Mesendoderm (in vitro differentiated cells): ENCODE measurements around the gene LMLN. TPM values are rescaled to one million over a fixed set of nuclear protein-coding genes. Genes with fewer than 3 reads are reported as not detected.

Experiments used
- DNase-seq: peaks from one replicate; pipeline ENCODE4 v3.0.0; 2013
- H2AK5ac ChIP-seq: 2 replicates; pipeline ENCODE4 v1.6.1; 2013; ENCODE audit warnings: low read length, inconsistent platforms
- H2BK120ac ChIP-seq: 2 replicates; pipeline ENCODE4 v1.6.1; 2013; ENCODE audit warnings: low read depth, mild to moderate bottlenecking, low read length, moderate library complexity, mixed read lengths
- H2BK15ac ChIP-seq: replicated peaks from 2 replicates; pipeline ENCODE4 v1.6.1; 2013; ENCODE audit warnings: low read depth, mild to moderate bottlenecking, moderate library complexity
- H2BK5ac ChIP-seq: 2 replicates; pipeline ENCODE4 v1.6.1; 2013; ENCODE audit warnings: low read length, inconsistent platforms
- H3K18ac ChIP-seq: 2 replicates; pipeline ENCODE4 v1.6.1; 2013; ENCODE audit warnings: mild to moderate bottlenecking, low read length, mixed read lengths
- H3K23ac ChIP-seq: one replicate; pipeline ENCODE4 v1.6.1; 2013; ENCODE audit warnings: low read length
- H3K27ac ChIP-seq: 2 replicates; pipeline ENCODE4 v1.5.1; 2013; ENCODE audit warnings: low read depth, mild to moderate bottlenecking, inconsistent platforms, low read length, moderate library complexity
- H3K27me3 ChIP-seq: 2 replicates; pipeline ENCODE4 v1.6.1; 2013; ENCODE audit warnings: low read length, control low read depth, mild to moderate bottlenecking, inconsistent platforms; ENCODE audit not compliant: insufficient read depth, poor library complexity
- H3K36me3 ChIP-seq: 2 replicates; pipeline ENCODE4 v1.6.1; 2013; ENCODE audit warnings: low read length, inconsistent platforms; ENCODE audit not compliant: control insufficient read depth, insufficient read depth
- H3K4ac ChIP-seq: one replicate; pipeline ENCODE4 v1.6.1; 2013; ENCODE audit warnings: low read depth, mild to moderate bottlenecking, low read length, moderate library complexity
- H3K4me1 ChIP-seq: 2 replicates; pipeline ENCODE4 v1.6.1; 2013; ENCODE audit warnings: low read depth, low read length, inconsistent platforms; ENCODE audit not compliant: control insufficient read depth
- H3K4me2 ChIP-seq: 2 replicates; pipeline ENCODE4 v1.6.1; 2013; ENCODE audit warnings: low read length
- H3K4me3 ChIP-seq: 2 replicates; pipeline ENCODE4 v1.5.1; 2013; ENCODE audit warnings: mild to moderate bottlenecking, low read length
- H3K56ac ChIP-seq: one replicate; pipeline ENCODE4 v1.6.1; 2013; ENCODE audit warnings: low read length
- H3K79me1 ChIP-seq: 2 replicates; pipeline ENCODE4 v1.6.1; 2013; ENCODE audit warnings: low read length, inconsistent platforms
- H3K79me2 ChIP-seq: 2 replicates; pipeline ENCODE4 v1.6.1; 2013; ENCODE audit warnings: mild to moderate bottlenecking, low read length; ENCODE audit not compliant: control insufficient read depth, insufficient read depth
- H3K9ac ChIP-seq: 2 replicates; pipeline ENCODE4 v1.6.1; 2013; ENCODE audit warnings: low read length, inconsistent platforms
- H4K5ac ChIP-seq: one replicate; pipeline ENCODE4 v1.6.1; 2013; ENCODE audit warnings: low read length
- H4K8ac ChIP-seq: one replicate; pipeline ENCODE4 v1.6.1; 2013; ENCODE audit warnings: low read depth, mild to moderate bottlenecking, control low read depth, low read length, moderate library complexity
- WGBS: extraction: QIAGEN DNeasy Blood & Tissue Kit; methylation state at CpG from one replicate; pipeline ENCODE4 v1.1.7; 2013; ENCODE audit warnings: low lambda C conversion rate, missing lambda C conversion rate; ENCODE audit not compliant: insufficient coverage; ENCODE audit errors: extremely low coverage; 5-methylcytosine and 5-hydroxymethylcytosine counted together
- small RNA-seq: library from polyadenylated mRNA; stranded (forward); fragments of <200 nt; extraction: miRNeasy Mini kit (QIAGEN cat#:217004); gene quantifications from one replicate; pipeline ENCODE3, GENCODE V24; 2013; ENCODE audit not compliant: insufficient read depth

The LMLN gene

GRCh38 chr3:198090795-198091332, 130.8 kb downstream of the LMLN start:
- H4K5ac ChIP-seq = no peak overlapping the region
- H3K36me3 ChIP-seq = no peaks in the 10 kb centered on the region
- H3K18ac ChIP-seq = no peak overlapping the region
- H3K56ac ChIP-seq = no peak overlapping the region
- no peaks in the 10 kb centered on the region for H3K4me1 ChIP-seq
- H3K4me2 ChIP-seq = no peak overlapping the region
- H2BK5ac ChIP-seq = no peak overlapping the region
- H4K8ac ChIP-seq = no peak overlapping the region
- no peak overlapping the region for H2AK5ac ChIP-seq
- no peak for DNase-seq
- peaks cover under 1% of the 10 kb centered on the region for H3K27me3 ChIP-seq
- no peak overlapping the region for H2BK120ac ChIP-seq
- no peak overlapping the region for H3K4me3 ChIP-seq
- H3K4ac ChIP-seq = no peak overlapping the region
- H3K79me1 ChIP-seq = no peaks in the 10 kb centered on the region
- H3K27ac ChIP-seq = no peak overlapping the region
- no peak overlapping the region for H3K23ac ChIP-seq
- no peak overlapping the region for H3K9ac ChIP-seq
- no peaks in the 10 kb centered on the region for H3K79me2 ChIP-seq
- no peak overlapping the region for H2BK15ac ChIP-seq

GRCh38 chr3:198092276-198092675, 132.3 kb downstream of the LMLN start:
- H3K4me3 ChIP-seq = no peak overlapping the region
- DNase-seq = no peak
- H3K27me3 ChIP-seq = no peaks in the 10 kb centered on the region
- WGBS = no CpG with 5 or more reads among the region's 3 CpGs
- H2AK5ac ChIP-seq = no peak overlapping the region
- H3K18ac ChIP-seq = no peak overlapping the region
- H4K5ac ChIP-seq = no peak overlapping the region
- H3K4me1 ChIP-seq = no peaks in the 10 kb centered on the region
- H3K9ac ChIP-seq = no peak overlapping the region
- no peak overlapping the region for H3K56ac ChIP-seq
- no peak overlapping the region for H2BK15ac ChIP-seq
- H3K79me2 ChIP-seq = no peaks in the 10 kb centered on the region
- no peak overlapping the region for H2BK120ac ChIP-seq
- no peaks in the 10 kb centered on the region for H3K79me1 ChIP-seq
- no peak overlapping the region for H3K4me2 ChIP-seq
- H2BK5ac ChIP-seq = no peak overlapping the region
- no peak overlapping the region for H3K4ac ChIP-seq
- no peaks in the 10 kb centered on the region for H3K36me3 ChIP-seq
- no peak overlapping the region for H4K8ac ChIP-seq
- no peak overlapping the region for H3K23ac ChIP-seq
- no peak overlapping the region for H3K27ac ChIP-seq

GRCh38 chr3:198093112-198093679, 133.2 kb downstream of the LMLN start:
- H2BK15ac ChIP-seq = no peak overlapping the region
- no peak overlapping the region for H2BK120ac ChIP-seq
- no peak overlapping the region for H2BK5ac ChIP-seq
- H3K79me2 ChIP-seq = no peaks in the 10 kb centered on the region
- no peaks in the 10 kb centered on the region for H3K79me1 ChIP-seq
- H3K56ac ChIP-seq = no peak overlapping the region
- H4K8ac ChIP-seq = no peak overlapping the region
- H3K23ac ChIP-seq = no peak overlapping the region
- H3K36me3 ChIP-seq = no peaks in the 10 kb centered on the region
- no peaks in the 10 kb centered on the region for H3K4me1 ChIP-seq
- no peaks in the 10 kb centered on the region for H3K27me3 ChIP-seq
- H3K18ac ChIP-seq = no peak overlapping the region
- H3K4ac ChIP-seq = no peak overlapping the region
- no peak overlapping the region for H3K27ac ChIP-seq
- WGBS = no CpG with 5 or more reads among the region's 4 CpGs
- no peak overlapping the region for H4K5ac ChIP-seq
- no peak for DNase-seq
- no peak overlapping the region for H2AK5ac ChIP-seq
- H3K9ac ChIP-seq = no peak overlapping the region
- no peak overlapping the region for H3K4me2 ChIP-seq
- H3K4me3 ChIP-seq = no peak overlapping the region

Small RNA genes lying within 50 kb of the gene (small RNA-seq; reads per million reads assigned to genes)
- gene RNU6-621P (not detected), gene RNU6-821P (not detected)
